Measurements from ENCODE around the gene SLC13A4. TPM values are rescaled to one million over a fixed set of nuclear protein-coding genes. Genes with fewer than 3 reads are reported as not detected.

The SLC13A4 gene
- total and polyA plus RNA-seq, 2 of the 13 experiments (the other 11 are each of a cell fraction or from before 2014, with no cell fraction given): 0.04 TPM; not detected in 1

GRCh38 chr7:135713836-135714470 is 14.0 kb downstream of the SLC13A4 start:
- intact Hi-C loops (cut with micrococcal nuclease; ENCODE audit: unreplicated experiment): no loop called here
- Histone ChIP-seq H3K4me3 (replicated peaks in 1 of 3; ENCODE audit: insufficient read depth in 1 of 3, low read depth in 2 of 3, low read length in 3 of 3) (no peak overlapping the region), H3K9ac (ENCODE audit: insufficient read depth, low read depth, low read length) (no peak overlapping the region), H4K20me1 (ENCODE audit: insufficient read depth, low read length) (no peaks in the 10 kb centered on the region), H3K36me3 (replicated peaks in 1 of 2; ENCODE audit: control insufficient read depth in 1 of 2, insufficient read depth in 2 of 2, low read length in 2 of 2) (no peaks in the 10 kb centered on the region), H3K79me2 (ENCODE audit: insufficient read depth, low read length) (no peaks in the 10 kb centered on the region), H3K9me3 (ENCODE audit: low read length) (no peaks in the 10 kb centered on the region), H3K27me3 (ENCODE audit: control insufficient read depth in 1 of 2, insufficient read depth in 2 of 2, low read length in 2 of 2) (peaks cover 5 to 40% of the 10 kb centered on the region in 2 experiments; a peak in 4 of 5 replicates), H3K27ac (ENCODE audit: extremely low read length, insufficient read depth, low read length) (no peak overlapping the region), H3K4me1 (ENCODE audit: insufficient read depth, low read length) (peaks cover 13% of the 10 kb centered on the region), H2AFZ (ENCODE audit: low read length) (no peak overlapping the region), H3K4me2 (ENCODE audit: low read depth, low read length) (no peak overlapping the region)
- WGBS (ENCODE audit: low lambda C conversion rate): 18% methylated on average over 3 of the region's 4 CpGs
- ChIA-PET CTCF (ENCODE audit: low intra/inter-chr PET ratio, low total read pairs) (no interaction called here), POLR2A (no interaction called here)
- no TSS peak for BruUV-seq (replicated peaks)
- DNase-seq (ENCODE audit: low spot score): no peak
- no peak for TF ChIP-seq PLRG1 (conservative IDR thresholded peaks at IDR 0.05)
- TF ChIP-seq KAT8 (CRISPR knock-in tag; IDR thresholded peaks at IDR 0.05): no peak
- no peak for TF ChIP-seq HOMEZ (CRISPR knock-in tag; IDR thresholded peaks at IDR 0.05; ENCODE audit: low read depth)
- TF ChIP-seq BCL3 (CRISPR knock-in tag; IDR thresholded peaks at IDR 0.05): no peak
- FAIRE-seq: no peak
- no peak for ATAC-seq
- in situ Hi-C loops (cut with HindIII; ENCODE audit: extremely low pct_ligation_motif_present, low pct_unique_long_range_greater_than_20kb): no loop called here

GRCh38 chr7:135712796-135713195 is 15.2 kb downstream of the SLC13A4 start:
- Histone ChIP-seq H3K4me2 (ENCODE audit: low read depth, low read length) (no peak overlapping the region), H3K4me1 (ENCODE audit: insufficient read depth, low read length) (peaks cover 17% of the 10 kb centered on the region), H3K4me3 (replicated peaks in 1 of 3; ENCODE audit: insufficient read depth in 1 of 3, low read depth in 2 of 3, low read length in 3 of 3) (no peak overlapping the region), H3K27me3 (ENCODE audit: control insufficient read depth in 1 of 2, insufficient read depth in 2 of 2, low read length in 2 of 2) (peaks cover 5 to 36% of the 10 kb centered on the region in 2 experiments; a peak in 4 of 5 replicates), H4K20me1 (ENCODE audit: insufficient read depth, low read length) (no peaks in the 10 kb centered on the region), H3K9ac (ENCODE audit: insufficient read depth, low read depth, low read length) (no peak overlapping the region), H3K9me3 (ENCODE audit: low read length) (no peaks in the 10 kb centered on the region), H2AFZ (ENCODE audit: low read length) (no peak overlapping the region), H3K79me2 (ENCODE audit: insufficient read depth, low read length) (no peaks in the 10 kb centered on the region), H3K27ac (ENCODE audit: extremely low read length, insufficient read depth, low read length) (no peak overlapping the region), H3K36me3 (replicated peaks in 1 of 2; ENCODE audit: control insufficient read depth in 1 of 2, insufficient read depth in 2 of 2, low read length in 2 of 2) (no peaks in the 10 kb centered on the region)
- intact Hi-C loops (cut with micrococcal nuclease; ENCODE audit: unreplicated experiment): no loop called here
- FAIRE-seq: no peak
- DNase-seq (ENCODE audit: low spot score): no peak
- 36% methylated on average over 7 of the region's 7 CpGs for WGBS (ENCODE audit: low lambda C conversion rate)
- ChIA-PET POLR2A (interaction anchor here (0.6 kb wide), 1 partner anchor 426 kb away, joined by 4 read pairs; no protein-coding TSS in a partner anchor), CTCF (ENCODE audit: low intra/inter-chr PET ratio, low total read pairs) (no interaction called here)
- no peak for ATAC-seq
- in situ Hi-C loops (cut with HindIII; ENCODE audit: extremely low pct_ligation_motif_present, low pct_unique_long_range_greater_than_20kb): no loop called here
- BruUV-seq (replicated peaks): no TSS peak
- TF ChIP-seq ZNF362 (CRISPR knock-in tag; IDR thresholded peaks at IDR 0.05; ENCODE audit: borderline replicate concordance) (no peak), SMAD3 (CRISPR knock-in tag; IDR thresholded peaks at IDR 0.05) (no peak)

All from HepG2 (cell line).